SIG-M5 treated with dmso at 0.1 percent for 504 hours (cell line): ENCODE measurements around the gene FRMD8.

Experiments used
- DNase-seq: peaks from one replicate; lab custom pipeline; 2025; ENCODE audit not compliant: unreplicated experiment; lab: John Stamatoyannopoulos, UW

The FRMD8 gene

DNA sequence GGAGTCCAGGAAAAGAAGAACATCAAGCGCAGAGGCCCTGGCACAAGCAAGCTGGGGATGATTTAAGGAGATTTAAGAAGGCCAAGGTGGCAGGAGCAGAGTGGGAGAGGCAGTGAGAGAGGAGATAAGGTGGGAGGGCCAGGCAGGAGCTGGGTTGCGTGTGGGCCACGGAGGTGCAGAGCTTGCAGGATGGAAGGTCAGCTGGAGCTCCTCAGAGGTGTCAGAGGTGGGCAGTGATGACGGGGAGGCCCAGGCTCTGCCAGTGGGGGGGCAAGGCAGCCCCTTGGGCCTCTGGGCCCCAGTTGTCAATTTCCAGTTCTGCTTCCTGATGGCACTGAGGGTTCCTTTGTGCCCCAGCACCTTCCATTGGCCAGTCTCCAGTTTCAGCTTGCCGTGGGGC is 6.5 kb downstream of the FRMD8 start:
- no peak for DNase-seq

DNA sequence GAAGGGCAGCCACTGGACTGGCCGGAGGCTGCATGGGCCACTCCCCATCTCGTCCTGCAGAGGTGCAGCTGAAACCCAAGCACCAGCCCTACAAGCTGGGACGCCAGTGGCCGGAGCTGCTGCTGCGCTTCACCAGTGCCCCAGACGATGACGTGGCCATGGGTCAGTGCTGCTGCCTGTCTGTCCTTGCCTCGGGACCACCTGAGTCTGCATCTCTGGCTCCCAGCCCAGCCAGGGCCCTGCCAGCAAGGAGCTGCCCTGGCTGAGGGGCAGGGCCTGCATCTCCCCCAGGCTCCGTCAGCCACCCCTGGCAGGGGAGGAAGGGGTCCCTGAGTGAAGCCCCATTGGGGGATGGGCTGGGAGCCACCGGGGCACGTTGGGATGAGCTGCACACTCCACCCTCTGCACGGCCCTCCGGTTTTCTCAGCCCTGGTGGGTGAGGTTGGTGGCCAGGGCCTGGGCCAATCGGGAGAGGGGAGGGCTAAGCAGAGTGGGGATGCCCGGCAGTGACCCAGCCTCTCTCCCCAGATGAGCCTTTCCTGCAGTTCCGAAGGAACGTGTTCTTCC is 7.2 kb downstream of the FRMD8 start:
- no peak for DNase-seq

DNA sequence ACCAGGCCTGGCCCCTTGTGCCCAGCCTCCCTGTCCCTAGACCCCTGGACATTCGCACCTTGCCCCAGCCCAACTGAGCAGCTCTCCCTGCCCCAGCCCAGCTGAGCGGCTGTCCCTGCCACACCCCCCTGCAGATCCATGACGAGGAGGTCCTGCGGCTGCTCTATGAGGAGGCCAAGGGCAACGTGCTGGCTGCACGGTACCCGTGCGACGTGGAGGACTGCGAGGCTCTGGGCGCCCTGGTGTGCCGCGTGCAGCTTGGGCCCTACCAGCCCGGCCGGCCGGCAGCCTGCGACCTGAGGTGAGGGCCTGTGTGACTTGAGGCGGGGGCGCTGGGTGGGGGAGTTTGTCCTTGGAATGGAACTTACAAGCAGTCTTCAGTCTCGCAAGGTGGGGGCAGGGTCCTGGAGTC is 7.7 kb downstream of the FRMD8 start:
- DNase-seq, result no peak

DNA sequence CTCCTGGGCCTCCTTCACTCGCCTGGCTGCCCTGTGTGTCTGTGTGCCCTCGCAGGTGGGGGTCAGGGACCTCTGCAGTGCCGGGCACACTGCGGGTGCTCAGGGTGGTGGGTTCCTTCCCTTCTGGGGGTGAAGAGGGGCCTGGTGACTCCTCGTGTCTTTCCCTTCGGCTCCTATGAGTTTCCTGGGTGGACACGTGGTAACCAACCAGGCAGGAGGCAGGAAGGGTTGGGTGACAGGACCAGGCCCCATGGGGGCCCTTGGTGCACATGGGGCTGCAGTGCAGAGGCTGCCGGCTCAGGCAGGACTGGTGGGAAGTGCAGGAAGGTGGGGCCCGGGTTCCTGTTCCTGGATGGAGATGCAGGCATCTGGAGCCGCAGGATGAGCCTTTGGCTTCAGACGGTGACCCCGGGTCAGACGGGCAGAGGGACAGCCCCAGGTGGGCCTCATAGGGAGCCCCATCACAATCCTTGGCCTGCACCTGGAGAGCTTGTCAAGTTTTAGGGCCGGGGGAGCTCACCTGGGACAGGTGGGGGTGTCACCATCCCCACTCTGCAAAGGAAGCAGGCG is 9.6 kb downstream of the FRMD8 start:
- no peak for DNase-seq

DNA sequence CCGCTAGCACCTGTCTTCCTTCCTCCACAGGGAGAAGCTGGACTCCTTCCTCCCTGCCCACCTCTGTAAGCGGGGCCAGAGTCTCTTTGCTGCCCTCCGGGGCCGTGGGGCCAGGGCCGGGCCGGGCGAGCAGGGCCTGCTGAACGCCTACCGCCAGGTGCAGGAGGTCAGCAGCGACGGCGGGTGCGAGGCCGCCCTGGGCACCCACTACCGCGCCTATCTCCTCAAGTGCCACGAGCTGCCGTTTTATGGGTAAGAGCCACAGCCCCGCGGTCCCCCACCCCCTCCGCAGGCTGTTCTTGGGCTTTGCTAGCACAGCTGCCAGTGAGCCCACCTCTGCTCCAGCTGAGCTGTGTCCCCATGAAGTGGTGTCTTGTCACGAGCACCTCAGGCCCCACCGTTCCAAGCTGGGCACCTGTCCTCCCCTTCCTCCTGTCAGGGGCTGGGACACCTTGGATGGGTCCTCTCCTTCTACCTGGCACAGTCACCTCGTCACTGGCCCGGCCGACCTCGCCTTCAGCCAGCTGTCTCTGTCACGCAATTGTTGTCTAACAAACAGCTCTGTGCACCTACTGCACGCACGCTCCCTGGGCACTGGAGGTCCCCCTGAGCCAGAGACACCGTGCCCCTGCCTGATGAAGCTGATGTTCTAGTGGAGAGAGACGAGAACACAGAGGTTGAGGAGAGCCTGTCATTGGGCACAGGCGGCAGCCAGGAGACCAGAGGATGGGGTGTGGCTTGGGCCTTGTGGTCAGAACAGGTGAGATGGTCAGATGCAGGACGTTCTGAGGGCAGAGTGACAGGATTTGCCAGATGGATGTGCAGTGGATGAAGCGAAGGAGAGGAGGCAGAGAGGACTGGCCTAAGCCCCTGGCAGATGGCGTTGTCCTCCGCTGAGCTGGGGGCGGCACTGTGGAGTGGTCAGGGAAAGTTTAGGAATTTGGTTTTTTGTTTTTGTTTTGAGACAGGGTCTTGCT is 10.6 kb downstream of the FRMD8 start:
- no peak for DNase-seq

DNA sequence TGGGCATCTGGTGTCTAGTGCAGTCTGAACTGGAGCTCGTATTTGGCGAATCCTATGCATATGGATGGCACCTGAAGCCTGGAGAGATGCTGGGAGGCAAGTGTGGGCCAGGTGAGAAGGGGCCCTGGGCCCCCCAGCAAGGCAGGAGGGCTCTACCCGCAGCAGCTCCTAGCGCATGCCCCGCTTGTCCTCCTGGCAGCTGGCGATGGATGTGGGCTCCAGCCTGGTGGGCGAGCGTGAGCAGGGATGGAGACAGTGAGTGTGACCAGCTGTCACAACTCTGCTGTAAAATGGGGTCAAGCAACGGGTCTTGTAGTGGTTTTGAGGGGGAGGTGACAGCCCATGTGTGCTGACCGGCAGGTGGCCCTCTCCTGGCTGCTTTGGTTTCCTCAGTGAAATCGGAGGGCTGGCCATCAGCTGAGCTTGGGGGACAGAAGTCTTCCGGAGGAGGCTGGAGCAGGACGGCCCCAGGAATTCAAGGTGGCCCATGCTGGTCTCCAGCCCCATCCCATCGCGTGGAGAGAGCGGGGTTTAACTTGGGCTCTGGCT is 12.0 kb downstream of the FRMD8 start:
- no peak for DNase-seq

DNA sequence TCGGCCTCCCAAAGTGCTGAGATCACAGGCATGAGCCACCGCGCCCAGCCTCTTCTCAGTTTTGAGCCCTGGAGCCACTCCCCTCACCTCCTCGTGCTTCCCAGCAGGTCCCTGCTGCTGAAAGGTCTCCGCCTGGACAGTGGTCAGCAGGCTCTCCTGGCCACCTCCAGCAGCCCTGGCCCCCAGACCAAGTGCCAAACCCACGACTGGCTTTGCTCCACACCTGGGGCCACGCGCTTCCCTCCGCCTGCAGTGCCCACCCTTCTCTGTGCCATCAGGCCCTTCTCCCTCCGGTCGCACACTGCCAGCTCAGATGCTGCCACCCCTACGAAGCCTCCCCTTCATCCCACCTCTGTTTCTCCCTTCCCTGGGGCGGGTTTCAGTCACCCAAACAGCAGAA is 12.8 kb downstream of the FRMD8 start:
- DNase-seq, result no peak

DNA sequence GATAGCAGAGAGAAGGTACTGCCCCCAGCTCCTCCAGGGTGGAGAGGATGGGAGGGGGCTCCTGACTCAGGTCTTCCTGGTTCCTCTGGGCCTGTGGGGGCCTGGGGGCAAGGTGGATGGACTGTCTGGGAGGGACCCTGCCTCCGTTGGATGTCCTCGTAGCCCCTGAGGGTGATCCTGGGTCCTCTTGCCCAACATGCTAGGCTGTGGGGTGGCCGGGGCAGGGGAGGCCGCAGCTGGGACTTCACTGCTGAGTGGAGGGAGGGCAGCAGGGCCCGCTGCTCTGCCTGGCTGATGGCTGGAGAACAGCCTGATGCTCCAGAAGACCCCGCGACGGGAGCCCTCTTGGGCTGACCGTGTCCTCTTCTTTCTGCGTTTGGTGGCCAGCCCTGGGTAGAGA is 13.4 kb downstream of the FRMD8 start:
- DNase-seq, result no peak

DNA sequence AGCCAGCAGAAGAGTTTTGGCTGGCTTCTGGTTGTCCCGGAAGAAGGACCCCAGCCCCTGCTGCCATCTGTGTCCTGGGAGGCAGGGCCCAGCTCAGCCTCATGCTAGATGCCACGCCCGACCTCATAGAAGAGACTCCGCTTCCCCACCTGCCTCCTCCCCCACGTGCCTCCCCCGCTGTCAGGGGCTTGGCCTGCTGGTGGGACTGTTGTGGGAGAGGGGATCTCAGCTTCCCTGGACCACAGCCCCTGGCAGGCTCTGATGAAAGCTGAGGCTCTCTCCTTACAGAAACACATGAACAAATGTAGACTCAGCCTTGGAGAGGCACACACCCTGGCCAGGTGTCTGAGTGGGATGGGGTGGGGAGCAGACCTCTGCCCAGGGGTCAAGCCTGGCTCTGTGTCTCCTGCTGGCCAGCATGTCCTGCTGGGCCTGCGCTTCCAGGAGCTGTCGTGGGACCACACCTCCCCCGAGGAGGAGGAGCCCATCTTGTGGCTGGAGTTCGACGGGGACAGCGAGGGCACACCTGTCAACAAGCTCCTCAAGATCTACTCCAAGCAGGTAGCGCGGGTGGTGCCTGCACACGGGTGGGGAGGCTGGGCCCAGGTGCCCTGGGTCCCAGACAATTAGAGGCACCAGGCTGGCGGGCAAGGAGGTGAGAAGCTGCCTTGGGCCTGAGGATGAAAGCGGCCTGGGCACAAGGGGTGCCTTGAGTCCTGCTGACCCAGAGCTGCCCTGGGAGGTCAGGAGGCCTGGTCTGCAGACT is 14.1 kb downstream of the FRMD8 start:
- no peak for DNase-seq

DNA sequence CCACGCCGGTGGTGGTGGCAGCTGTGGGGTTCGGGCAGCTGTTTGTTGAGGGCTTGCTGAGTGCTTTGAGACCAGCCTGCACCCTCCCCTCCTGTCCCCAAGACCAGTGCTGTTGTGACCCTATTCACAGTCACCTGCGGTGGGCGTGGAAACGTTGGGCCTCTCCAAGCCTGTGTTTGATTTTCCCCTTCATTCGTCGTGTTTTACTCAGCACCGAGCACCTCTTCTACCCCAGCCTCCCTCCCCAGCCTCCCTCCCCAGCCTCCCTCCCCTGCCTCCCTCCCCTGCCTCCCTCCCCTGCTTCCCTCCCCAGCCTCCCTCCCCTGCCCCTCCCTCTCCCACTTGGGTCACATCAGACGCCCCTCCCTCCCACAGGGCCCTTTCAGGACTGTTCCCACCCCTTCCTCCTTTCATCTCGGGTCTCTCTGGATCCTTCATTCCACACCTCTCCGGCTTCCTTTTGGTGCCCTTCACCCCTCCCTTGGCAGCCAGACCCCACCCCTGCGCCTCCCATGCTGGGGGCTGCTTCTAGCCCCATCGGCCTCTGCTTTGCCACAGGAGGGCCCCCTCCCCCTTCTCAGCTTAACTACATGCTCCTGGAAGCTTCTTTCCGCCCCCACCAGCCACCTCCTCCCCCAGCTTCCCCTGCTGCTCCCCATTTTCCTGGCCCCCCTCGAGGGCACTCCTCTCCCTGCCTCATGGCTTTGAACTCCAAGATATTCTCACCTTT is 14.8 kb downstream of the FRMD8 start:
- DNase-seq, result no peak

DNA sequence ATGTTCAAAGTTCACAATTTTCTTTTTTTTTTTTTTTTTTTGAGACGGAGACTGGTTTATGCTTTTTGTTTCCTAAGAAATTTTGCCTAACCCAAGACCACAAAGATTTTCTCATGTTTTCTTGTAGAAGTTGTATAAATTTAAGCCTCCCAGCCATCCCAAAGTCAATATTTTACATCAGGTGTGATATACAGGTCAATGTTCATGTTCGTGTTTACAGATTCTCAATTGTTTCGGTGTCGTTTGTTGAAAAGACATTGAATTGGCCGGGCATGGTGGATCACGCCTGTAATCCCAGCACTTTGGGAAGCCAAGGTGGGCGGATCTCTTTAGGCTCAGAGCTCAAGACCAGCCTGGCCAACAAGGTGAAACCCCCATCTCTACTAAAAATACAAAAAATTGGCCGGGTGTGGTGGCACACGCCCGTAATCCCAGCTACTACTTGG is 15.4 kb downstream of the FRMD8 start:
- no peak for DNase-seq

DNA sequence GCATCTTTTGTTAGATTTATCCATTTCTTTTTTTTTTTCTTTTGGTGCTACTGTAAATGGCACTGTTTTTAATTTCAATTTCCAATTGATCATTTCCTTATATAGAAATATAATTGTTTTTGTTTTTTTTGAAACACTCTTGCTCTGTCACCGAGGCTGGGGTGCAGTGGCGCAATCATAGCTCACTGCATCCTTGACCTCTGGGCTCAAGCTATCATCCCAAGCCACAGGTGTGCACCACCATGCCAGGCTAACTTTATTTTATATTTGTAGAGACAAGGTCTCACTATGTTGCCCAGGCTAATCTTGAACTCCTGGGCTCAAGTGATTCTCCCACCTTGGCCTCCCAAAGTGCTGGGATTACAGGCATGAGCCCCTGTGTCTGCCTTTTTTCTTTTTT is 16.4 kb downstream of the FRMD8 start:
- DNase-seq, result no peak

DNA sequence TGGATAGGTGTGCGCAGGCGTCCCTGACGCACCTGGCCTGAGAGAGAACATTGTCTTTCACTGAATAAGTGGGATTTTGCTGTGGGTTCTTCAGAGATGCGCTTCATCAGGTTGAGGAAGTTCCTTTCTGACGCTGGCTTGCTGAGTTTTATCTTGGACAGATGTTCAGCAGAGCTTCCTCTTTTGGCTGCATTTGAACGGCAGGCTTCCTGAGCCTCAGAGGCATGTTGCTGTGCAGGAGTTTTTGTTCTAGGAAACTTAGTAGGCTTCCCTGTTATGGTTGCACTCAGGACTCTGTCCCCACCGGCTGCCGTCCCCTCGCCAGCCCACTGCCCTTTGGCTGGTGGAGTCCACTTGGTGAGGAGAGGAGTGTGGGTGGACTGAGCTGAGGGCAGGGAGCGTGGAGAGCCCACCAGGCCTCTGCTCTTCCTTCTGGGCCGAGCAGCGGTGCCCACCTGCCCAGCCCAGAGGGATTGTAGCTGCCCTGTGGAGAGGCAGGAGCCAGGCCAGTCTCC is 17.2 kb downstream of the FRMD8 start:
- DNase-seq, result peak; percentile 80

DNA sequence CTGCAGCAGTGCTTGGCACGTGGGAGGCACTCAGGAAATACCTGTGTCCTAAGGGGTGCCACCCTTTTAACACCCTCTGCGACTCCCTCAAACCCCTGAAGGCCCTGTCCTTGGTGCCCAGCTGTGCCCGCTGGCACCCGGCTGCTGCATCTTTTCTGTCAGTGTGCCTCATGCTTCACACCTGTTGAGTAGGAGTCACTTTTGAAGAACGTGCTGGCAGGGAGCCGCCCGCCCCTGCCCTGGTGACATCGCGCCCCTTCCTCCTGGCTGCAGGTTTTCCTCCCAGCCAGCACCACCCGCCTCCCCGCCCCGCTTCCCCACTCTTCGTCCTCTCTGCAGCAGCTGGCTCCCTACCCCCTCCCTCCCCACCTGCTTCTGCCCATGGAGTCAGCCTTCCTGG is 17.8 kb downstream of the FRMD8 start:
- no peak for DNase-seq

DNA sequence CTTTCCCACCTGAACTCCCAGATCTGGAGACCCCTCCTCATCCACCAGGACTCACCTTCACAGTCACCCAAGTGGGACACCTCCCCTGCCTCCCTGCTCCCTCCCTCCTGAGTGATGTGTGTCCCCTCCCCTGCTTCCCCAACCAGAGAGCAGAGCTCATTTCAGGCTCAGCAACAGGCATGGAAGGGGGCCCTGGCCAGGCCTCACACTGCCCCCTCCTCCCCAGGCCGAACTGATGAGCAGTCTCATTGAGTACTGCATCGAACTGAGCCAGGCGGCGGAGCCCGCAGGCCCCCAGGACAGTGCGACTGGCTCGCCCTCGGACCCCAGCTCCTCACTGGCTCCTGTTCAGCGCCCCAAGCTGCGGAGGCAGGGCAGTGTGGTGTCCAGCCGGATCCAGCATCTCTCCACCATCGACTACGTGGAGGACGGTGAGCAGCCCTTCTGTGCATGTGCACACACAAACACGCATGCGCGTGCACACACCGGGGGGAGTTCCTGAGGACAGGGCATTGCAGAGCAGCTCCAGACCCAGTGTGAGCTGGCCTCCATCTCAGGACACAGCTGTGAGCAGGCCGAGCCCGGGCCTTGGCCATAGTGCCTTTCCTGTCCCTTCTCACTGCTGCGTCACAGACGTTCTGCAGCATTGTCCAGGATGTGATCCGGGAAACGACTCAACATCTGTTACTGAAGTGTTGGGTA is 18.4 kb downstream of the FRMD8 start:
- DNase-seq, result no peak

DNA sequence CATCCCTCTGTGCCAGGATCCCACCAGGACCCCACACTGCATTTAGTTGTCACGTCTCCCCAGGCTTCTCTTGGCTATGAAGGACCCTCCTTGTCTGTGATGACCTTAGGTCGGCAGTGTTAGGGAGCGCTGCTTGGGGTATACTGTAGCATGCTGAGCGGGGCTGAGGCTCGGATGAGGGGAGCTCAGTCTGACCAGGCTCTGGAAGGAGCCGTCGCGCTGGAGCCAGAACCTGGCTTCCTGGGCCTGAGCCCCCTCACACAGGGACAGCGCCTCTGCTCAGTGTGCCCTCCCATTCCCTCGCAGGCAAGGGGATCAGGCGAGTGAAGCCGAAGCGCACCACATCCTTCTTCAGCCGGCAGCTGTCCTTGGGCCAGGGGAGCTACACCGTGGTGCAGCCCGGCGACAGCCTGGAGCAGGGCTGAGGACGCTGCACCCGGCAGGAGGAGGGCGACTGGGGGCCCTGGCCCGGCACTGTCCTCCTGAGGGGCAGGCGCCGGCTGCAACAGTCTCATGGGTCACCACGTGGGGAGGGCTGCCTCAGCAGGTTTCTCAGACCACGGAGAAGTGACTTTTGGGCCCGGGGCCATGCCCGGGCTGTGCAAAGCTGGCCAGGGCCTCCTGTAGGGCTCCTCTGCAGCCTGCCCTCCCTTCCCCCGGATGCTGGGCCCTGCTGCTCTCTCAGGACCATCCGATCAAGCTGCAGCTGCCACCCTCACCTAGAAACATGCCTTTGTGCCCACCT is 24.7 kb downstream of the FRMD8 start:
- no peak for DNase-seq

DNA sequence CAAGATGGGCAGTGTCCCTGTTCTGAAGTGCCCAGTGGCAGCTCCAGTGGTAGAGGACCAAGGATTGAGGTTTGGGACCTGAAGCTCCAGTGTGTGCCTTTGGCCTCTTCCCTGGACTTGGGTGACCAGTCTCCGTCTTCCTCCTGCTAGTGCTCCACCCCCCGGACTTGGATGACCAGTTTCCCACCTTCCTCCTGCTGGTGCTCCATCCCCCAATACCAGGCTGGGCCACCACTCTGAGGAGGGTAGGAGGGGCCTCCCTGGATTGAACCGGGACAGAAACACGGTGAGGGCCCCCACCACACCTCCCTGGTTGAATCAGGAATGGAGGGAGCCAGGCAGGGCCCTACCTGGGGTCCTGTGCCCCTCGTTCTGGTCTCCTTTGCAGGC is 25.2 kb downstream of the FRMD8 start:
- DNase-seq, result no peak

DNA sequence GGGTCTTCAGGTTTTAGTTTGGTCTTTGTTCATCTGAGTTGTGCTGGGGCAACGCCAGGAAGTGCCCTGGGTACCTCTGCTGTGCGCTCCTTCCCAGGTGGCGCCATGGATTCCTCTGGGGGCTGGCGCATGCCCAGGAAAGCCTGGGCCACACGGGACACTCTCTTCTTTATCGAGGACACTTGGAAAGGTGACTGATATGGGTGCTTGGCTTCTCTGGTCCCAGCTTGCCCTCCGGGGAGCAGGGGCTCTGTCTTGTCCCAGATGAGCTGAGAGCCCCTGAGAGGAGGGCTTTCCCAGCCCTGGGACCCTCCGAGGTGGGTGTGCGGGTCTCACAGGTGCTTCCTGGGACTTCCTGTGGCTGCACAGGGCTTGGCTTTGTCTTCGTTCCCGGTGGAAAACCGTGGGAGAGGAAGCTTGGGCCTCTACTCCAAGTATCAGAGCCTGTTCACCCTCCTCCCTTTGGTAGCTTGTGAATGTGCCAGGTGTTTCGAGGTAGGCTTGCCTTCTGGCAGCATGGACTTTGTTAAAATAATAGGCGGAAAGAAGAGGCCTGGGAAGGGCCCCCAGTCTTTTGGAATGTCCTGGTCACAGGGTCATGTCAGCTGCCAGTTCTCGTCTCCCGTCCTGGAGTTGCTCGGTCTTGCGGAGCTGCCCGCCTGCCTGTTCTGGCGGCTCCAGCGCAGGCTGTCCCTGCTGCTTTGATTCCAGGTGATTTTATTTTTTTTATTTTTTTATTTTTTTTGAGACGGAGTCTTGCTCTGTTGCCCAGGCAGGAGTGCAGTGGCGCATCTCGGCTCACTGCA is 26.0 kb downstream of the FRMD8 start:
- DNase-seq, result no peak
